IMR-90 (cell line): Measurements from ENCODE around the gene TENT4B. TPM values are rescaled to one million over a fixed set of nuclear protein-coding genes. Genes with fewer than 3 reads are reported as not detected.

Experiments
- ATAC-seq: fragments of 200-7000 bp; cut with Tn5 transposase; 2 replicates; pipeline ENCODE4 v1.9.1; 2020; ENCODE audit warnings: low read depth, mild to moderate bottlenecking, moderate library complexity
- BruUV-seq: library from RNA; stranded (reverse); fragments of 400-500 nt; replicated peaks from 2 replicates; lab custom pipeline; 2021; lab: Mats Ljungman, UMichigan
- CTCF ChIA-PET: fragments of 300-600 bp; formaldehyde crosslinking; extraction: SDS; loops from one replicate; lab custom pipeline; 2021; ENCODE audit warnings: antibody characterized with exemption; lab: Yijun Ruan, JAX
- POLR2A ChIA-PET: fragments of 300-600 bp; sonication (Branson Sonifier 250); formaldehyde crosslinking; loops from one replicate; lab custom pipeline; 2022; ENCODE audit warnings: antibody characterized with exemption; ENCODE audit not compliant: unreplicated experiment; lab: Charles Lee
- DNase-seq: peaks from one replicate; pipeline ENCODE4 v3.0.0; 2013
- H2AFZ ChIP-seq: replicated peaks from 2 replicates; pipeline ENCODE3; 2013; ENCODE audit warnings: low read length, mild to moderate bottlenecking; ENCODE audit not compliant: poor library complexity
- H2AK5ac ChIP-seq: 2 replicates; pipeline ENCODE4 v1.6.1; 2013; ENCODE audit warnings: low read depth, low read length, inconsistent platforms
- H2AK9ac ChIP-seq: replicated peaks from 2 replicates; pipeline ENCODE3; 2013; ENCODE audit warnings: mild to moderate bottlenecking, low read depth, low read length, moderate library complexity; ENCODE audit not compliant: poor library complexity
- H2BK120ac ChIP-seq: 2 replicates; pipeline ENCODE4 v1.6.1; 2013; ENCODE audit warnings: low read depth, low read length, inconsistent platforms
- H2BK15ac ChIP-seq: 3 replicates; pipeline ENCODE4 v1.6.1; 2013; ENCODE audit warnings: low read depth, low read length, inconsistent platforms
- H2BK20ac ChIP-seq: 2 replicates; pipeline ENCODE4 v1.6.1; 2013; ENCODE audit warnings: low read depth, mild to moderate bottlenecking, inconsistent platforms, low read length, moderate library complexity
- H2BK5ac ChIP-seq: 2 replicates; pipeline ENCODE4 v1.6.1; 2013; ENCODE audit warnings: mild to moderate bottlenecking, low read depth, low read length, inconsistent platforms; ENCODE audit not compliant: poor library complexity, severe bottlenecking
- H3K14ac ChIP-seq: replicated peaks from 2 replicates; pipeline ENCODE4 v1.6.1; 2013; ENCODE audit warnings: low read depth, low read length, inconsistent platforms
- H3K18ac ChIP-seq: 2 replicates; pipeline ENCODE4 v1.6.1; 2013; ENCODE audit warnings: low read depth, low read length, control low read depth
- H3K23ac ChIP-seq: 2 replicates; pipeline ENCODE4 v1.6.1; 2013; ENCODE audit warnings: low read depth, low read length, inconsistent platforms
- H3K27ac ChIP-seq: 2 replicates; pipeline ENCODE4 v1.5.1; 2013; ENCODE audit warnings: mild to moderate bottlenecking, control low read depth, low read length; ENCODE audit not compliant: insufficient read depth
- H3K27me3 ChIP-seq: 2 replicates; pipeline ENCODE4 v1.6.1; 2013; ENCODE audit warnings: low read length; ENCODE audit not compliant: control insufficient read depth, insufficient read depth
- H3K36me3 ChIP-seq: 2 replicates; pipeline ENCODE4 v1.6.1; 2013; ENCODE audit warnings: low read length, mixed read lengths; ENCODE audit not compliant: control insufficient read depth, insufficient read depth
- H3K4ac ChIP-seq: 2 replicates; pipeline ENCODE4 v1.6.1; 2013; ENCODE audit warnings: low read depth, low read length, inconsistent platforms
- H3K4me1 ChIP-seq: 2 replicates; pipeline ENCODE4 v1.6.1; 2013; ENCODE audit warnings: low read length, mixed read lengths; ENCODE audit not compliant: control insufficient read depth, insufficient read depth
- H3K4me2 ChIP-seq: 2 replicates; pipeline ENCODE4 v1.6.1; 2013; ENCODE audit warnings: low read depth, mild to moderate bottlenecking, control low read depth, low read length, moderate library complexity
- H3K4me3 ChIP-seq: 2 replicates; pipeline ENCODE4 v1.5.1; 2013; ENCODE audit warnings: low read depth, mild to moderate bottlenecking, control low read depth, low read length, moderate library complexity; ENCODE audit not compliant: insufficient read depth
- H3K56ac ChIP-seq: 2 replicates; pipeline ENCODE4 v1.6.1; 2013; ENCODE audit warnings: low read length, inconsistent platforms; ENCODE audit not compliant: insufficient read depth; ENCODE audit errors: extremely low read depth
- H3K79me1 ChIP-seq, 2 experiments: 2 replicates each; pipeline ENCODE4 v1.6.1; 2013; ENCODE audit warnings: low read length in 2 of 2, inconsistent platforms in 1 of 2, low read depth in 1 of 2
- H3K9ac ChIP-seq: 2 replicates; pipeline ENCODE4 v1.6.1; 2013; ENCODE audit warnings: low read depth, low read length, control low read depth
- H3K9me1 ChIP-seq: 2 replicates; pipeline ENCODE4 v1.6.1; 2013; ENCODE audit warnings: low read length, inconsistent platforms; ENCODE audit not compliant: insufficient read depth
- H3K9me3 ChIP-seq: 2 replicates; pipeline ENCODE4 v1.6.1; 2013; ENCODE audit warnings: low read length; ENCODE audit not compliant: control insufficient read depth, insufficient read depth
- H4K20me1 ChIP-seq: 2 replicates; pipeline ENCODE4 v1.6.1; 2013; ENCODE audit warnings: low read length, inconsistent platforms; ENCODE audit not compliant: insufficient read depth
- H4K5ac ChIP-seq: 2 replicates; pipeline ENCODE4 v1.6.1; 2013; ENCODE audit warnings: mild to moderate bottlenecking, low read depth, low read length, control low read depth
- H4K8ac ChIP-seq, 2 experiments: 2 replicates each; pipeline ENCODE4 v1.6.1; 2013; ENCODE audit warnings: low read depth in 2 of 2, low read length in 2 of 2, control low read depth in 1 of 2, inconsistent platforms in 1 of 2
- H4K91ac ChIP-seq: 2 replicates; pipeline ENCODE4 v1.6.1; 2013; ENCODE audit warnings: low read depth, low read length, inconsistent platforms; ENCODE audit not compliant: insufficient read depth
- BHLHE40 ChIP-seq: fragments of 150-350 bp; IDR thresholded peaks from 2 replicates; pipeline ENCODE4 v1.6.1; 2016; ENCODE audit warnings: mild to moderate bottlenecking, low read depth, low read length
- CEBPB ChIP-seq: IDR thresholded peaks from 2 replicates; pipeline ENCODE4 v1.6.1; 2012; ENCODE audit warnings: low read depth, low read length, improper control_type of control experiment
- CHD1 ChIP-seq: IDR thresholded peaks from 2 replicates; pipeline ENCODE4 v1.6.1; 2012; ENCODE audit warnings: low read depth, low read length, improper control_type of control experiment
- ELK1 ChIP-seq: fragments of 150-350 bp; IDR thresholded peaks from 2 replicates; pipeline ENCODE4 v1.6.1; 2016; ENCODE audit warnings: low read depth, mild to moderate bottlenecking, low read length, moderate library complexity, borderline replicate concordance
- FOS ChIP-seq: fragments of 150-350 bp; IDR thresholded peaks from 2 replicates; pipeline ENCODE4 v1.6.1; 2016; ENCODE audit warnings: low read depth, low read length
- MAFK ChIP-seq: IDR thresholded peaks from 2 replicates; pipeline ENCODE4 v1.6.1; 2012; ENCODE audit warnings: low read depth, low read length, improper control_type of control experiment
- MAZ ChIP-seq: IDR thresholded peaks from 2 replicates; pipeline ENCODE4 v1.6.1; 2012; ENCODE audit warnings: low read depth, mild to moderate bottlenecking, low read length, improper control_type of control experiment, moderate library complexity, borderline replicate concordance
- MXI1 ChIP-seq: IDR thresholded peaks from 2 replicates; pipeline ENCODE4 v1.6.1; 2012; ENCODE audit warnings: low read depth, mild to moderate bottlenecking, low read length, moderate library complexity, borderline replicate concordance
- NFE2L2 ChIP-seq: fragments of 150-350 bp; IDR thresholded peaks from 2 replicates; pipeline ENCODE4 v1.6.1; 2016; ENCODE audit warnings: low read depth, mild to moderate bottlenecking, low read length
- POLR2A ChIP-seq: IDR thresholded peaks from 2 replicates; pipeline ENCODE4 v1.6.1; 2012; ENCODE audit warnings: mild to moderate bottlenecking, low read depth, low read length
- RAD21 ChIP-seq: IDR thresholded peaks from 2 replicates; pipeline ENCODE4 v1.6.1; 2012; ENCODE audit warnings: low read length, improper control_type of control experiment
- RCOR1 ChIP-seq: IDR thresholded peaks from 2 replicates; pipeline ENCODE4 v1.6.1; 2012; ENCODE audit warnings: mild to moderate bottlenecking, low read length, improper control_type of control experiment; ENCODE audit not compliant: insufficient replicate concordance
- RFX5 ChIP-seq: IDR thresholded peaks from 2 replicates; pipeline ENCODE4 v1.8.0; 2012; ENCODE audit warnings: low read depth, mild to moderate bottlenecking, low read length, moderate library complexity
- SMC3 ChIP-seq: fragments of 150-350 bp; IDR thresholded peaks from 2 replicates; pipeline ENCODE4 v1.6.1; 2016; ENCODE audit warnings: low read depth, mild to moderate bottlenecking, antibody characterized with exemption, low read length, moderate library complexity
- USF2 ChIP-seq: fragments of 150-350 bp; IDR thresholded peaks from 2 replicates; pipeline ENCODE4 v1.6.1; 2017; ENCODE audit warnings: mild to moderate bottlenecking, antibody characterized with exemption, low read length, low read depth
- WGBS, 2 experiments: methylation state at CpG; one replicate each; pipeline versions ENCODE4 v1.1.5 to v1.1.7; 2013; ENCODE audit warnings: missing lambda C conversion rate in 2 of 2; ENCODE audit not compliant: insufficient read length in 1 of 2; ENCODE audit errors: extremely low coverage in 2 of 2; 5-methylcytosine and 5-hydroxymethylcytosine counted together
- dilution Hi-C: fragments of 300-500 bp; cut with HindIII; formaldehyde crosslinking; loops from one replicate; pipeline ENCODE4 v1.14.3; 2018; ENCODE audit warnings: low sequenced_read_pairs; ENCODE audit not compliant: unreplicated experiment
- in situ Hi-C: fragments of 300-500 bp; cut with MboI; formaldehyde crosslinking; loops from 3 replicates; pipeline ENCODE4 v1.14.3; 2019; ENCODE audit warnings: low sequenced_read_pairs, inconsistent platforms, mixed read lengths
- intact Hi-C: fragments of 100-400 bp; cut with micrococcal nuclease; formaldehyde crosslinking; loops from 2 replicates; pipeline ENCODE4 v1.10.0; 2022
- polyA plus RNA-seq, 3 experiments: library from polyadenylated mRNA; depleted of rRNA; stranded (reverse); fragments of >200 nt; gene quantifications; 2 replicates each; pipeline ENCODE4 v1.2.3, GENCODE V29; 2012; ENCODE audit warnings: low replicate concordance in 1 of 3
- total RNA-seq: library from RNA; depleted of rRNA; stranded (reverse); fragments of >200 nt; gene quantifications from 2 replicates; pipeline ENCODE4 v1.2.3, GENCODE V29; 2012

TENT4B gene
- total and polyA plus RNA-seq, 2 of the 4 experiments (the other 2 are of a cell fraction) = 4.1 to 7.0 TPM

- Histone ChIP-seq H4K91ac (no peak overlapping the region), H3K27me3 (peaks cover 8% of the 10 kb centered on the region), H3K4me3 (no peak overlapping the region), H3K14ac (no peak overlapping the region), H4K5ac (no peak overlapping the region), H3K23ac (no peak overlapping the region), H2AK5ac (no peak overlapping the region), H3K4me1 (no peaks in the 10 kb centered on the region), H4K20me1 (no peaks in the 10 kb centered on the region), H3K56ac (no peak overlapping the region), H2BK120ac (no peak overlapping the region), H3K79me1 (no peaks in the 10 kb centered on the region), H3K4me2 (no peak overlapping the region), H3K36me3 (no peaks in the 10 kb centered on the region), H2AFZ (no peak overlapping the region), H2BK20ac (no peak overlapping the region), H3K9me3 (no peaks in the 10 kb centered on the region), H3K9ac (no peak overlapping the region), H2AK9ac (no peak overlapping the region), H3K4ac (no peak overlapping the region), H4K8ac (no peak overlapping the region), H3K27ac (no peak overlapping the region), H3K9me1 (no peaks in the 10 kb centered on the region), H3K18ac (no peak overlapping the region), H2BK15ac (no peak overlapping the region), H2BK5ac (no peak overlapping the region)
- ATAC-seq = no peak
- intact Hi-C loops = no loop called here
- no TSS peak for BruUV-seq
- in situ Hi-C loops = no loop called here
- WGBS, 2 experiments = no CpG with 5 or more reads among the region's 1 CpG
- CTCF ChIA-PET = no interaction called here
- no peak for TF ChIP-seq MXI1
- no peak for TF ChIP-seq RFX5
- no peak for TF ChIP-seq ELK1
- TF ChIP-seq CEBPB = no peak
- no peak for TF ChIP-seq FOS
- TF ChIP-seq MAFK = no peak
- TF ChIP-seq RAD21 = no peak
- TF ChIP-seq SMC3 = no peak
- no peak for TF ChIP-seq USF2
- TF ChIP-seq BHLHE40 = no peak
- no peak for TF ChIP-seq MAZ
- TF ChIP-seq CHD1 = no peak
- no peak for TF ChIP-seq POLR2A
- no peak for TF ChIP-seq RCOR1
- no peak for TF ChIP-seq NFE2L2
- no peak for DNase-seq
- POLR2A ChIA-PET = no interaction called here
- dilution Hi-C loops = no loop called here
Observed at GRCh38 chr16:50139580-50139979, 13.5 kb upstream of the TENT4B start.
